Thyroid gland (tissue), 4 donors: ENCODE measurements around the gene C11orf54. TPM values are rescaled to one million over a fixed set of nuclear protein-coding genes. Genes with fewer than 3 reads are reported as not detected.

Source experiments
- DNase-seq, 2 donors: peaks; one replicate each; pipeline ENCODE4 v3.0.0-alpha.2; 2019
- H3K27ac ChIP-seq, 3 donors: fragments of 200-600 bp; sonication (generic); 1 replicate in 2 of 3; 2 replicates in 1 of 3; pipeline ENCODE4 v1.5.1; 2016 to 2019; ENCODE audit warnings: mild to moderate bottlenecking in 1 of 3, moderate library complexity in 1 of 3
- H3K27me3 ChIP-seq: fragments of 200-600 bp; sonication (generic); one replicate; pipeline ENCODE4 v1.5.1; 2019
- H3K36me3 ChIP-seq, 2 donors: fragments of 200-600 bp; sonication (generic); one replicate each; pipeline ENCODE4 v1.5.1; 2016 to 2019
- H3K4me1 ChIP-seq, 2 donors: fragments of 200-600 bp; sonication (generic); one replicate each; pipeline ENCODE4 v1.5.1; 2017 to 2019
- H3K4me3 ChIP-seq, 3 donors: fragments of 200-600 bp; sonication (generic); replicated peaks in 1 of 3; 1 replicate in 2 of 3; 2 replicates in 1 of 3; pipeline ENCODE4 v1.5.1; 2016; ENCODE audit warnings: mild to moderate bottlenecking in 1 of 3
- H3K9me3 ChIP-seq: fragments of 200-600 bp; sonication (generic); one replicate; pipeline ENCODE4 v1.5.1; 2017
- POLR2A ChIP-seq, 2 donors: fragments of 450-650 bp; IDR thresholded peaks; one replicate each; pipeline ENCODE4 v1.6.1; 2017; ENCODE audit warnings: antibody characterized with exemption in 2 of 2, mild to moderate bottlenecking in 2 of 2, moderate library complexity in 1 of 2
- WGBS, 2 donors: methylation state at CpG; one replicate each; pipeline ENCODE4 v1.1.5; 2017; 5-methylcytosine and 5-hydroxymethylcytosine counted together
- intact Hi-C: fragments of 100-400 bp; cut with DNase I; formaldehyde crosslinking; loops from one replicate; pipeline ENCODE4 v1.15.1; 2023
- total RNA-seq, 4 donors: library from RNA; depleted of rRNA; stranded (reverse); fragments of >200 nt; gene quantifications; one replicate each; pipeline ENCODE4 v1.2.3, GENCODE V29; 2016
- TF ChIP-seq, protein P1 (sequence below), 6 experiments: fragments of 200-600 bp in 3 of 6; fragments of 450-650 bp in 3 of 6; sonication (generic) in 3 of 6; IDR thresholded peaks; one replicate each; pipeline ENCODE4 v1.5.1; 2016 to 2019; ENCODE audit warnings: antibody characterized with exemption in 6 of 6, mild to moderate bottlenecking in 2 of 6, inconsistent platforms in 1 of 6, moderate library complexity in 1 of 6

Gene C11orf54
- total RNA-seq, 4 donors from 2014 or later: 46.6 to 71.4 (median 54.9) TPM

DNA sequence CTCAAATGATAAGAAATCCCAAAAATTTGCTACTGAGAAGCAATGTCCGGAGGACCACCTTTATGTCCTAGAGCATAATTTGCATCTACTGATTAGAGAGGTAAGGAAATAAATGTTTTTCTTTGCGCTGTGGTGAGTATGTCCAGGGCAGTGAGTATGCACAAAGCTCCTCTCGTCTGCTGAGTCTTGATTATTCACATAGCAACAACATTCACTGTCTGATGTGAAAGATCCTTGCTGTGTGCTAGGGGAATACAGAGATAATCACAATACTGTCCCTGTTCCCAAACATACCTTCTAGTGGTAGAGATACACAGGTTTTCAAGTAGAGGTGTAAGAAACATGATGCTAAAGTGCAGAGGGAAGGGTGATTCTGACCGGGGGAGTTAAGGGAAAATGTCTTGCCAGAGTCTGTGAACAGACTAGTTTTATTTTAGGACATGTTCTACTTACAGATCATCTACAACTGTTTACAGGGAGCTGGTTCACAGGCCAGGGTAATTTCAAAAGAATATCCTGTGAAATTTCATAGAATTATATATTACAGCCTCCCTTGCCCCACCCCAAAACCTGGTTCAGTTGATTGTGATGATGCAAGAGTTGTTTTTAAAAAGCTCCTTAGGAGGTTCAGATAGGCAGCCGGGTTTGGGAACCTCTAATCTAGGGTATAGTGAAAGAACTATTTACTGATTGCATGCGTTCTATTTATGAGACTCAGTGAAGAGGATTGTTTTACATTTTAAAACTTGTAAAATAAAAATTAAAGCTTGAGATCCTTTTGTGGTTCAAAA is 55.2 kb downstream of the C11orf54 start:
- intact Hi-C loops: no loop called here
- TF ChIP-seq, protein P1, sequence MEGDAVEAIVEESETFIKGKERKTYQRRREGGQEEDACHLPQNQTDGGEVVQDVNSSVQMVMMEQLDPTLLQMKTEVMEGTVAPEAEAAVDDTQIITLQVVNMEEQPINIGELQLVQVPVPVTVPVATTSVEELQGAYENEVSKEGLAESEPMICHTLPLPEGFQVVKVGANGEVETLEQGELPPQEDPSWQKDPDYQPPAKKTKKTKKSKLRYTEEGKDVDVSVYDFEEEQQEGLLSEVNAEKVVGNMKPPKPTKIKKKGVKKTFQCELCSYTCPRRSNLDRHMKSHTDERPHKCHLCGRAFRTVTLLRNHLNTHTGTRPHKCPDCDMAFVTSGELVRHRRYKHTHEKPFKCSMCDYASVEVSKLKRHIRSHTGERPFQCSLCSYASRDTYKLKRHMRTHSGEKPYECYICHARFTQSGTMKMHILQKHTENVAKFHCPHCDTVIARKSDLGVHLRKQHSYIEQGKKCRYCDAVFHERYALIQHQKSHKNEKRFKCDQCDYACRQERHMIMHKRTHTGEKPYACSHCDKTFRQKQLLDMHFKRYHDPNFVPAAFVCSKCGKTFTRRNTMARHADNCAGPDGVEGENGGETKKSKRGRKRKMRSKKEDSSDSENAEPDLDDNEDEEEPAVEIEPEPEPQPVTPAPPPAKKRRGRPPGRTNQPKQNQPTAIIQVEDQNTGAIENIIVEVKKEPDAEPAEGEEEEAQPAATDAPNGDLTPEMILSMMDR (IDR thresholded peaks at IDR 0.05): no peak
- no peak for TF ChIP-seq POLR2A (IDR thresholded peaks at IDR 0.05)
- Histone ChIP-seq H3K27me3 (no peaks in the 10 kb centered on the region), H3K4me3 (no peak overlapping the region), H3K4me1 (no peaks in the 10 kb centered on the region), H3K36me3 (peaks cover 64 to 82% of the 10 kb centered on the region in 2 donors), H3K9me3 (no peaks in the 10 kb centered on the region), H3K27ac (no peak overlapping the region)
- DNase-seq: no peak
- 96 to 97% methylated on average over 6 of the region's 6 CpGs for WGBS, 2 donors

DNA sequence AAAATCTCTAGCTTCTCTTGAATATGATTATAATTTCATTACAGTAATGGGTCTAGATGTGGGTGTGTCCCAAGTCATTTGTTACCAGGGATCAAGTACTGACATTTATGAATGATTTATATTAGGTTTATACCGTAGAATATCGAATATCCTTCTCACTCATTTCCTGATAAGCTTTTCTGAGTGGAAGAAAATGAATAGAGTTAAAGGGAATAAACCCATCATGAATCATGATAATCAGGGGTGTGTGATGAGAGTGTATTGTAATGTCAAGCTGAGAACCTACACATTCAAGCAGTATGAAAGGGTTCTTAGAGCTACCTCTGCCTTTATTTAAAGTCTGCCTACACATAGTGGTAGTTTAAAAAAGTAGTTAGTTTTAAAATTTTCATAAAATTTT is 59.9 kb downstream of the C11orf54 start:
- TF ChIP-seq POLR2A (IDR thresholded peaks at IDR 0.05): no peak
- TF ChIP-seq, protein P1 (IDR thresholded peaks at IDR 0.05): no peak
- H3K4me1 ChIP-seq: no peaks in the 10 kb centered on the region
- no peak overlapping the region for H3K27ac ChIP-seq
- intact Hi-C loops: no loop called here
- no peak for DNase-seq
- no peaks in the 10 kb centered on the region for H3K9me3 ChIP-seq
- H3K36me3 ChIP-seq: peaks cover 35 to 63% of the 10 kb centered on the region in 2 donors
- no peaks in the 10 kb centered on the region for H3K27me3 ChIP-seq
- 86 to 89% methylated on average over 2 of the region's 2 CpGs for WGBS, 2 donors
- H3K4me3 ChIP-seq: no peak overlapping the region

GRCh38 chr11:93804879-93805278 is 63.4 kb downstream of the C11orf54 start:
- no peak overlapping the region for H3K4me3 ChIP-seq
- no peaks in the 10 kb centered on the region for H3K9me3 ChIP-seq
- intact Hi-C loops: no loop called here
- H3K27me3 ChIP-seq: no peaks in the 10 kb centered on the region
- WGBS, 2 donors: 98 to 99% methylated on average over 2 of the region's 2 CpGs
- no peak for DNase-seq
- no peak overlapping the region for H3K27ac ChIP-seq
- TF ChIP-seq, protein P1 (IDR thresholded peaks at IDR 0.05): no peak
- no peak for TF ChIP-seq POLR2A (IDR thresholded peaks at IDR 0.05)
- H3K4me1 ChIP-seq: no peaks in the 10 kb centered on the region
- H3K36me3 ChIP-seq: peaks cover 25 to 52% of the 10 kb centered on the region in 2 donors

- Histone ChIP-seq H3K27ac (no peak overlapping the region), H3K4me3 (no peak overlapping the region), H3K9me3 (no peaks in the 10 kb centered on the region), H3K27me3 (no peaks in the 10 kb centered on the region), H3K4me1 (no peaks in the 10 kb centered on the region), H3K36me3 (peaks cover 25 to 67% of the 10 kb centered on the region in 2 donors)
- TF ChIP-seq, protein P1 (IDR thresholded peaks at IDR 0.05): no peak
- no peak for TF ChIP-seq POLR2A (IDR thresholded peaks at IDR 0.05)
- DNase-seq: no peak
- intact Hi-C loops: no loop called here
- WGBS, 2 donors: 96 to 97% methylated on average over 3 of the region's 3 CpGs
Measured at GRCh38 chr11:93807980-93808379, 66.5 kb downstream of the C11orf54 start.

- intact Hi-C loops: no loop called here
- Histone ChIP-seq H3K9me3 (no peaks in the 10 kb centered on the region), H3K4me3 (no peak overlapping the region), H3K27me3 (no peaks in the 10 kb centered on the region), H3K36me3 (peaks cover 24 to 60% of the 10 kb centered on the region in 2 donors), H3K4me1 (no peaks in the 10 kb centered on the region), H3K27ac (no peak overlapping the region)
- no peak for DNase-seq
- WGBS, 2 donors: 96 to 98% methylated on average over 5 of the region's 5 CpGs
- TF ChIP-seq POLR2A (IDR thresholded peaks at IDR 0.05): no peak
- TF ChIP-seq, protein P1 (IDR thresholded peaks at IDR 0.05): no peak
Measured at GRCh38 chr11:93813974-93814373, 72.5 kb downstream of the C11orf54 start.
